Endothelial cell of umbilical vein (primary cell): ENCODE data around the gene IL10.

ENCODE experiments used
- CTCF ChIP-seq, 2 donors: IDR thresholded peaks; 1 replicate in 1 of 2; 2 replicates in 1 of 2; pipeline ENCODE4 v1.5.1; 2011; ENCODE audit warnings: low read length in 2 of 2, mild to moderate bottlenecking in 2 of 2, moderate library complexity in 2 of 2, control low read depth in 1 of 2, inconsistent platforms in 1 of 2, low read depth in 1 of 2; ENCODE audit not compliant: insufficient read depth in 1 of 2; ENCODE audit errors: extremely low read depth in 1 of 2
- EZH2 ChIP-seq: IDR thresholded peaks from 2 replicates; pipeline ENCODE4 v1.6.1; 2012; ENCODE audit warnings: borderline replicate concordance, low read depth, mild to moderate bottlenecking, moderate library complexity, low read length, inconsistent platforms; ENCODE audit not compliant: severe bottlenecking
- FOS ChIP-seq: IDR thresholded peaks from 2 replicates; pipeline ENCODE4 v1.6.1; 2011; ENCODE audit warnings: mild to moderate bottlenecking, low read length, moderate library complexity, borderline replicate concordance; ENCODE audit not compliant: insufficient read depth
- GATA2 ChIP-seq: IDR thresholded peaks from 2 replicates; pipeline ENCODE4 v1.7.0; 2011; ENCODE audit warnings: low read depth, mild to moderate bottlenecking, moderate library complexity, mixed read lengths, low read length; ENCODE audit not compliant: insufficient read length, insufficient read depth
- JUN ChIP-seq: IDR thresholded peaks from 2 replicates; pipeline ENCODE4 v1.6.1; 2011; ENCODE audit warnings: borderline replicate concordance, low read depth; ENCODE audit not compliant: insufficient read length, insufficient read depth
- MAX ChIP-seq: IDR thresholded peaks from 2 replicates; pipeline ENCODE4 v1.6.1; 2011; ENCODE audit not compliant: insufficient read depth, insufficient read length
- POLR2A ChIP-seq: IDR thresholded peaks from 2 replicates; pipeline ENCODE4 v1.6.1; 2012; ENCODE audit warnings: low read depth, mild to moderate bottlenecking, control low read depth, low read length
- POLR2AphosphoS5 ChIP-seq: IDR thresholded peaks from 2 replicates; pipeline ENCODE4 v1.6.1; 2012; ENCODE audit warnings: low read depth, mild to moderate bottlenecking, control low read depth, low read length, moderate library complexity; ENCODE audit not compliant: insufficient read depth

- TF ChIP-seq GATA2 (no peak), POLR2AphosphoS5 (no peak), CTCF (IDR thresholded peaks at IDR 0.05; ENCODE audit: extremely low read depth in 1 of 2, insufficient read depth in 1 of 2, low read depth in 1 of 2, low read length in 2 of 2) (no peak), POLR2A (no peak), MAX (no peak), EZH2 (no peak), JUN (no peak), FOS (no peak)
Measured at GRCh38 chr1:206805357-206805756, 33.1 kb upstream of the IL10 start.
